Astrocyte (in vitro differentiated cells and primary cell): ENCODE data around the gene COL16A1. TPM values are rescaled to one million over a fixed set of nuclear protein-coding genes. Genes with fewer than 3 reads are reported as not detected.
A peak's percentile ranks its signal among the peaks of the same experiment; 100 is the strongest.

Experiments used
- DNase-seq: peaks from one replicate; pipeline ENCODE4 v3.0.0-alpha.2; 2010; ENCODE audit warnings: low read depth
- FAIRE-seq: peaks from 2 replicates; lab custom pipeline; 2011; peaks lifted over from hg19 to GRCh38; lab: Jason Lieb, UNC
- H2AFZ ChIP-seq: 2 replicates; pipeline ENCODE4 v1.6.0; 2012; ENCODE audit warnings: low read depth, low read length, inconsistent platforms
- H3K27ac ChIP-seq: 2 replicates; pipeline ENCODE4 v1.5.1; 2011; ENCODE audit warnings: low read depth, low read length, inconsistent platforms
- H3K27me3 ChIP-seq: 2 replicates; pipeline ENCODE4 v1.6.0; 2011; ENCODE audit warnings: low read length, inconsistent platforms; ENCODE audit not compliant: insufficient read depth
- H3K36me3 ChIP-seq: 2 replicates; pipeline ENCODE4 v1.5.1; 2011; ENCODE audit warnings: low read length, inconsistent platforms; ENCODE audit not compliant: insufficient read depth
- H3K4me1 ChIP-seq: 2 replicates; pipeline ENCODE4 v1.5.1; 2011; ENCODE audit warnings: low read length, inconsistent platforms; ENCODE audit not compliant: insufficient read depth
- H3K4me2 ChIP-seq: 2 replicates; pipeline ENCODE4 v1.6.0; 2012; ENCODE audit warnings: low read length, inconsistent platforms
- H3K4me3 ChIP-seq: 2 replicates; pipeline ENCODE4 v1.5.1; 2011; ENCODE audit warnings: low read depth, mild to moderate bottlenecking, low read length, inconsistent platforms; ENCODE audit not compliant: insufficient read depth
- H3K79me2 ChIP-seq: 2 replicates; pipeline ENCODE4 v1.6.0; 2012; ENCODE audit warnings: mild to moderate bottlenecking, low read length, inconsistent platforms; ENCODE audit not compliant: insufficient read depth
- H3K9ac ChIP-seq: 2 replicates; pipeline ENCODE4 v1.6.0; 2012; ENCODE audit warnings: mild to moderate bottlenecking, low read length, inconsistent platforms
- H3K9me3 ChIP-seq: 2 replicates; pipeline ENCODE4 v1.5.1; 2012; ENCODE audit warnings: low read depth, mild to moderate bottlenecking, low read length, inconsistent platforms; ENCODE audit not compliant: insufficient read depth
- H4K20me1 ChIP-seq: 2 replicates; pipeline ENCODE4 v1.6.0; 2012; ENCODE audit warnings: low read length, inconsistent platforms; ENCODE audit not compliant: insufficient read depth
- H3K27ac Mint-ChIP-seq: one replicate; pipeline ENCODE4 v1.8.0; 2021; ENCODE audit warnings: mild to moderate bottlenecking, mixed read lengths; ENCODE audit not compliant: unreplicated experiment
- H3K27me3 Mint-ChIP-seq: one replicate; pipeline ENCODE4 v1.8.0; 2021; ENCODE audit warnings: low read depth, mixed read lengths; ENCODE audit not compliant: unreplicated experiment
- H3K36me3 Mint-ChIP-seq: one replicate; pipeline ENCODE4 v1.8.0; 2021; ENCODE audit warnings: low read depth, mixed read lengths; ENCODE audit not compliant: unreplicated experiment
- H3K4me1 Mint-ChIP-seq: one replicate; pipeline ENCODE4 v1.8.0; 2021; ENCODE audit warnings: low read depth, mixed read lengths; ENCODE audit not compliant: unreplicated experiment
- H3K4me3 Mint-ChIP-seq: one replicate; pipeline ENCODE4 v1.8.0; 2021; ENCODE audit warnings: mild to moderate bottlenecking, moderate library complexity, mixed read lengths; ENCODE audit not compliant: unreplicated experiment
- H3K9me3 Mint-ChIP-seq: one replicate; pipeline ENCODE4 v1.8.0; 2021; ENCODE audit warnings: mild to moderate bottlenecking, mixed read lengths; ENCODE audit not compliant: unreplicated experiment
- EZH2 ChIP-seq: IDR thresholded peaks from 2 replicates; pipeline ENCODE4 v1.6.1; 2012; ENCODE audit warnings: mild to moderate bottlenecking, low read length, inconsistent platforms; ENCODE audit not compliant: insufficient read depth
- total RNA-seq: library from RNA; stranded (reverse); gene quantifications from 2 replicates; pipeline ENCODE4 v1.2.1, GENCODE V29; 2021
- TF ChIP-seq, protein P1 (sequence below): IDR thresholded peaks from 2 replicates; pipeline ENCODE4 v1.5.1; 2011; ENCODE audit warnings: low read depth, mild to moderate bottlenecking, inconsistent platforms, low read length, moderate library complexity; ENCODE audit not compliant: insufficient read depth

Gene COL16A1
- total RNA-seq, 1 donor from 2014 or later: 42.9 TPM

DNA sequence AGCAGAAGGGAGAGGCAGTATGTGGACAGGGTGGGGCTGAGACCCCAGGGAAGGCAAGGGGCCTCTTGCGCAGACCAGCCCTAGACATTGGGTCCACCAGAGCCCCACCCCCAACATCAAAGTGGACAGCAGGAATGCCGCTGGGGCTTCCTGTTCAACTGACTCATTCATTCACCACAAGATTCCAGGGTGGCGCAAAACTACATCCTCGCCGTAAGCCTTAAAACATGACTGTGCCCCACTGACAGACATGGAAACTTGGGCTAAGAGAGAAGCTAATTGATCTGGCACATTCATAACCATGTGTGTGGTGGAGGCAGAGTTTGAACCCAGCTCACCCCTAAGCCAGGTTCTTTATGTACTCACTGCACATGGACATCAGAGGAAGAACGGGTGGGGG, 14.0 kb downstream of the COL16A1 start:
- DNase-seq: peak; percentile 97
- Histone ChIP-seq H4K20me1 (no peaks in the 10 kb centered on the region), H3K4me1 (peaks cover 34% of the 10 kb centered on the region), H3K9me3 (no peaks in the 10 kb centered on the region), H3K27me3 (no peaks in the 10 kb centered on the region), H3K4me2 (peak overlapping the region; percentile 74), H3K4me3 (peak overlapping the region; percentile 14), H3K36me3 (peaks cover 8% of the 10 kb centered on the region), H3K27ac (peak overlapping the region; percentile 74), H3K9ac (peak overlapping the region; percentile 47), H2AFZ (peak overlapping the region; percentile 7), H3K79me2 (no peaks in the 10 kb centered on the region)
- TF ChIP-seq, protein P1, sequence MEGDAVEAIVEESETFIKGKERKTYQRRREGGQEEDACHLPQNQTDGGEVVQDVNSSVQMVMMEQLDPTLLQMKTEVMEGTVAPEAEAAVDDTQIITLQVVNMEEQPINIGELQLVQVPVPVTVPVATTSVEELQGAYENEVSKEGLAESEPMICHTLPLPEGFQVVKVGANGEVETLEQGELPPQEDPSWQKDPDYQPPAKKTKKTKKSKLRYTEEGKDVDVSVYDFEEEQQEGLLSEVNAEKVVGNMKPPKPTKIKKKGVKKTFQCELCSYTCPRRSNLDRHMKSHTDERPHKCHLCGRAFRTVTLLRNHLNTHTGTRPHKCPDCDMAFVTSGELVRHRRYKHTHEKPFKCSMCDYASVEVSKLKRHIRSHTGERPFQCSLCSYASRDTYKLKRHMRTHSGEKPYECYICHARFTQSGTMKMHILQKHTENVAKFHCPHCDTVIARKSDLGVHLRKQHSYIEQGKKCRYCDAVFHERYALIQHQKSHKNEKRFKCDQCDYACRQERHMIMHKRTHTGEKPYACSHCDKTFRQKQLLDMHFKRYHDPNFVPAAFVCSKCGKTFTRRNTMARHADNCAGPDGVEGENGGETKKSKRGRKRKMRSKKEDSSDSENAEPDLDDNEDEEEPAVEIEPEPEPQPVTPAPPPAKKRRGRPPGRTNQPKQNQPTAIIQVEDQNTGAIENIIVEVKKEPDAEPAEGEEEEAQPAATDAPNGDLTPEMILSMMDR: no peak
- no peak for TF ChIP-seq EZH2
- Mint-ChIP-seq H3K9me3 (peaks cover 3% of the 10 kb centered on the region), H3K27me3 (peaks cover 2% of the 10 kb centered on the region), H3K36me3 (peaks cover 19% of the 10 kb centered on the region), H3K4me1 (peaks cover 41% of the 10 kb centered on the region), H3K4me3 (no peak overlapping the region), H3K27ac (peak overlapping the region; percentile 97)
- peak; percentile 98 for FAIRE-seq

DNA sequence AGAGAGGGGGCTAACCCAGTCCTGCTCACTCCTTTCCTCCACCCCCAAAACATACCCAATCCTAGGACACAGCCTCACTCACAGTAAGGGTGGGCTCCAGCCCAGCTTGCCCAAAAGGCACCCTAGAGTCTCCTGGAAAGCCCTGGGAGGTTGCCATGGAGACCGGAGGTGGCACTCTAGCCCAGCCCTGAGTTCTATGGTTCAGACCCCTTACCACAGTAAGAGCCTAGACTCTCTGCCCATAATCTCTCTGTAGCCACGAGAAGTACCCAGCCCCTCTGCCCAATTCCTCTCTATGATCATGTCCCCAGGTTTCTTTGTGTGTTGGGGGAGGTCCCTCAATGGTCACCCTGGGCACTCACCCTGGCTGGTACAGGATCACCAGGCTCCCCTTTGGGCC, 14.4 kb downstream of the COL16A1 start:
- peaks cover 19% of the 10 kb centered on the region for H3K36me3 Mint-ChIP-seq
- H3K4me2 ChIP-seq: peak overlapping the region; percentile 74

More for the DNA sequence above, 14.4 kb downstream of the COL16A1 start:
- H3K9ac ChIP-seq: peak overlapping the region; percentile 36
- peaks cover 30% of the 10 kb centered on the region for H3K4me1 ChIP-seq
- Mint-ChIP-seq H3K27ac (peak overlapping the region; percentile 97), H3K4me3 (no peak overlapping the region), H3K27me3 (peaks cover 4% of the 10 kb centered on the region), H3K9me3 (peaks cover 3% of the 10 kb centered on the region), H3K4me1 (peaks cover 41% of the 10 kb centered on the region)
- no peak for FAIRE-seq
- H3K79me2 ChIP-seq: no peaks in the 10 kb centered on the region
- DNase-seq: no peak
- H2AFZ ChIP-seq: peak overlapping the region; percentile 7
- TF ChIP-seq, protein P1: no peak
- no peak for TF ChIP-seq EZH2
- no peaks in the 10 kb centered on the region for H3K27me3 ChIP-seq
- H3K27ac ChIP-seq: peak overlapping the region; percentile 74
- H3K9me3 ChIP-seq: no peaks in the 10 kb centered on the region
- no peaks in the 10 kb centered on the region for H4K20me1 ChIP-seq
- peak overlapping the region; percentile 14 for H3K4me3 ChIP-seq
- peaks cover 13% of the 10 kb centered on the region for H3K36me3 ChIP-seq
